Suprapubic skin (tissue), 3 donors: ENCODE results near the gene IL1RAP.

Source experiments
- POLR2AphosphoS5 ChIP-seq, 3 donors: sonication (generic); formaldehyde crosslinking; IDR thresholded peaks; one replicate each; pipeline ENCODE4 v1.6.1; 2017; ENCODE audit warnings: antibody characterized with exemption in 3 of 3
- TF ChIP-seq, protein P1 (sequence below), 2 donors: fragments of 200-600 bp in 1 of 2; fragments of 450-650 bp in 1 of 2; sonication (generic) in 1 of 2; IDR thresholded peaks; one replicate each; pipeline ENCODE4 v1.5.1; 2016 to 2019; ENCODE audit warnings: antibody characterized with exemption in 2 of 2, mild to moderate bottlenecking in 1 of 2, moderate library complexity in 1 of 2

DNA sequence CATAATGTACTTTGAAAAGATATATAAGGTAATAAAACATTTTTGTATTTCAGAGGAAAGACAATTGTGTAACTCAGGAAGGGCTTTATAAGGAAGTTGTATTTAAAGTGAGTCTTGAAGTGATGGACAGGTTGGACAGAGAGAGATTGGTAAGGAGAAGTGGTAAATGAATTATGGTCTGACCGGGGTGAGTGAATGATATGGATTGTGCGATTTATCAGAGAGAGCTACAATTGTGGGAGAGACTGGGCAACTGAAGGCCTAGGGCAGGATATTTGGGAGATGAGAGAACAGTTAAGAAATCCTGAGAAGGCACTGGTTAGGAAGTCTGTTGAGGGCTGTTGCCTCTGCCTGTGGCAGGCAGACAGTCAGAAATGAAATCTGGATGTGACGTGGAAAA is 14.8 kb downstream of the IL1RAP start:
- TF ChIP-seq, protein P1, sequence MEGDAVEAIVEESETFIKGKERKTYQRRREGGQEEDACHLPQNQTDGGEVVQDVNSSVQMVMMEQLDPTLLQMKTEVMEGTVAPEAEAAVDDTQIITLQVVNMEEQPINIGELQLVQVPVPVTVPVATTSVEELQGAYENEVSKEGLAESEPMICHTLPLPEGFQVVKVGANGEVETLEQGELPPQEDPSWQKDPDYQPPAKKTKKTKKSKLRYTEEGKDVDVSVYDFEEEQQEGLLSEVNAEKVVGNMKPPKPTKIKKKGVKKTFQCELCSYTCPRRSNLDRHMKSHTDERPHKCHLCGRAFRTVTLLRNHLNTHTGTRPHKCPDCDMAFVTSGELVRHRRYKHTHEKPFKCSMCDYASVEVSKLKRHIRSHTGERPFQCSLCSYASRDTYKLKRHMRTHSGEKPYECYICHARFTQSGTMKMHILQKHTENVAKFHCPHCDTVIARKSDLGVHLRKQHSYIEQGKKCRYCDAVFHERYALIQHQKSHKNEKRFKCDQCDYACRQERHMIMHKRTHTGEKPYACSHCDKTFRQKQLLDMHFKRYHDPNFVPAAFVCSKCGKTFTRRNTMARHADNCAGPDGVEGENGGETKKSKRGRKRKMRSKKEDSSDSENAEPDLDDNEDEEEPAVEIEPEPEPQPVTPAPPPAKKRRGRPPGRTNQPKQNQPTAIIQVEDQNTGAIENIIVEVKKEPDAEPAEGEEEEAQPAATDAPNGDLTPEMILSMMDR (IDR thresholded peaks at IDR 0.05): no peak
- no peak for TF ChIP-seq POLR2AphosphoS5 (IDR thresholded peaks at IDR 0.05)
